SJCRH30 (cell line): Measurements from ENCODE around the gene GLRX3. TPM values are rescaled to one million over a fixed set of nuclear protein-coding genes. Genes with fewer than 3 reads are reported as not detected.

Experiments
- DNase-seq, 2 experiments: peaks; one replicate each; pipeline ENCODE4 v3.0.0-alpha.2; 2015 to 2020
- H3K27ac ChIP-seq: fragments of 250-450 bp; sonication (Bioruptor Pico); 2 replicates; pipeline ENCODE4 v1.5.1; 2020; ENCODE audit warnings: mild to moderate bottlenecking, moderate library complexity
- H3K27me3 ChIP-seq: fragments of 250-450 bp; sonication (Bioruptor Pico); 2 replicates; pipeline ENCODE4 v1.5.1; 2020; ENCODE audit warnings: mild to moderate bottlenecking, moderate library complexity
- H3K36me3 ChIP-seq: fragments of 250-450 bp; sonication (Bioruptor Pico); 2 replicates; pipeline ENCODE4 v1.5.1; 2020; ENCODE audit warnings: mild to moderate bottlenecking, moderate library complexity
- H3K4me1 ChIP-seq: fragments of 250-450 bp; sonication (Bioruptor Pico); 2 replicates; pipeline ENCODE4 v1.5.1; 2020; ENCODE audit warnings: mild to moderate bottlenecking, moderate library complexity
- H3K4me3 ChIP-seq: fragments of 250-450 bp; sonication (Bioruptor Pico); 2 replicates; pipeline ENCODE4 v1.5.1; 2020; ENCODE audit warnings: mild to moderate bottlenecking, moderate library complexity
- H3K9me3 ChIP-seq: fragments of 250-450 bp; sonication (Bioruptor Pico); replicated peaks from 2 replicates; pipeline ENCODE4 v1.5.1; 2020; ENCODE audit warnings: mild to moderate bottlenecking, moderate library complexity
- total RNA-seq: library from RNA; depleted of rRNA; stranded (reverse); fragments of >200 nt; shearing (Covaris generic); gene quantifications from 2 replicates; pipeline ENCODE4 v1.2.3, GENCODE V29; 2014

The GLRX3 gene
- total RNA-seq, 1 experiment from 2014 or later: 128 TPM

DNA sequence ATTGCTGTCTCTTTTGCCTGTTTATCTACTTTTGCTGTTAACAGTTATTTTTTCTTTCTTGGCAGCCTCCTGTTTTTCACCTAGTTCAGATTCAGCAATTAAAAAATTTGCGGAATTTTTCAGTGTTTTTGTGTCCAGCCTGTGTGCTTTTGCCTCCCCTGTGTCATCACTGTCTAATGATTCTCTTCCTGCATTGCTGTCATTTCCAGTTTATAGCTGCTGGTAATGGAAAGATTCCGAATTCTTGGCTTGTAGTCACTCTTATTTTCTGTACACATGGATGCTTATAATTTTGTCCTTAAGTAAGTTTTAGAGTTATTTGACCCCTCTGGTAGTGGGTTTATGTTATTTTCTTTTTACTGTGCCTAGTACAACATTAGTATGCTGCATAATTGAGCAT lies 25.1 kb downstream of the GLRX3 start:
- Histone ChIP-seq H3K36me3 (no peaks in the 10 kb centered on the region), H3K4me1 (no peaks in the 10 kb centered on the region), H3K27ac (no peak overlapping the region), H3K9me3 (no peaks in the 10 kb centered on the region), H3K27me3 (no peaks in the 10 kb centered on the region), H3K4me3 (no peak overlapping the region)
- DNase-seq: no peak

DNA sequence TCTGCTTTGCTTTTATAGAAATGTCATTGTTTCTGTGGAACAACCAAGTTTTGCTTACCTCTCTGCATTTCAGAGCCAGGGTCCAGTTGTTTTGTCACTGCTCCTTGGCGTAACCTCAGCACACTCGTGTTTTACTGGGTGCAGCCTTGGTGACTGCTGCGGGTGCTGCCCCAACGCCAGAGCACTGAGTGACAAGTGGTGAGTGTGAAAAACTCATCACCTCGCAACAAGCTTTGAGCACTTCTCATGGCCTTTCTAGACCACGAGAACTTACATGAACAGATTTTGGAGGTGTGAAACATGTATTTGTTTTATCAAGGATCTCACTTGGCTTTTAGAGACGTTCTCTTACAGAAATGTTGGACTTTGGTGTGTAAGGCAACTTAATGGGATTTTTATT lies 31.0 kb downstream of the GLRX3 start:
- H3K27me3 ChIP-seq: no peaks in the 10 kb centered on the region
- H3K4me3 ChIP-seq: no peak overlapping the region
- DNase-seq: no peak
- no peak overlapping the region for H3K27ac ChIP-seq
- H3K9me3 ChIP-seq: no peaks in the 10 kb centered on the region
- H3K4me1 ChIP-seq: no peaks in the 10 kb centered on the region
- H3K36me3 ChIP-seq: peaks cover 22% of the 10 kb centered on the region

DNA sequence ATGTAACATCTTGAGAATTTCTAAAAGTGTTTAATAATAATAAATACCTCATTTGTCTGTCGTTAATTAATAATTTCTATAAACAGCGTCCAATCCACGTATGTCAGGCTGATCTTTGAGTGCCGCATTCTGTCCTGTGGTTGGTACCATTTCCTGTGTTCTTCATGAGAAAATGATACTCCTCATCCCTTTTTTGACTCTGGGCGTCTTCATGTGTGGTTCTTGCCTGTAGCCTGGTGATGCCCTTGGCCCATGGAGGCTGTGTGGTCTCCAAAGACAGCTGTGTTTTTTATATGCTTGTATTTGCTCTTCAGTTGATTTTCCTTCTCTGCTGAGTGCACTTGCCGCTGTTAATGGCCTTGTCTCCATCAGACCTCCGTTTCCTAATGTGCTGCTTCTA lies 31.5 kb downstream of the GLRX3 start:
- Histone ChIP-seq H3K27me3 (no peaks in the 10 kb centered on the region), H3K9me3 (no peaks in the 10 kb centered on the region), H3K36me3 (peaks cover 22% of the 10 kb centered on the region)

DNA sequence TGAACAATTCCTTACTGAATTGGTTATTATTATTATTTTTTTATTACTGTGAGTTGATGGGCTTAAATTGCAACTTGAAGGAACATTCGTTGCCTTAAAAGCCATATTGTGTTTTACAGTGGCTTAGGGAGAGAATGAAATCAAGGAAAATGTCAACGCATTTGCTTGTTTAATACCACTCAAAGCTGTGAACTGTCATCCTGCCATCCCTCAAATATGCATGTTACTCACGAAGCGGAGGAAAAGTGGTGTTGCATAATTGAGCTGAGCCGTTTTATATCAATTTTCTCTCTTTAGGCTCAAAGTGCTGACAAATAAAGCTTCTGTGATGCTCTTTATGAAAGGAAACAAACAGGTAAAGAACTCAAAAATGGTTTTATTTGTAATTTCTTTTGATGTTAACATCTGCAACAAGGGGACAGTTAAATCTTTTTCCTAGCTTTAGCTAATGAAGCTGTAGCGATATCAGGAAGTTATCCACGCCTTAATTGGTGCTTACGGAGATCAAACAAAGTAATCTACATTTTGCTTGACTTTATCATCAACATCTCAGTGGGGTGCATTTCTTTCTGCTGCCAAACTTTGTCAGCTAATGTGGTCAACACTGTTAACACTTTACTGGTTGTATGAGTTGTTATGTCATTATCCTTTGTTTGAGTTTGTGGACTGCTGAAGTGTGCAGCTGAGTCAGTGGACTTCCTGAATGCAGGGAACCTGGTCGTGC lies 33.1 kb downstream of the GLRX3 start:
- no peak overlapping the region for H3K27ac ChIP-seq

More for the DNA sequence above, 31.5 kb downstream of the GLRX3 start:
- no peaks in the 10 kb centered on the region for H3K4me1 ChIP-seq
- no peak for DNase-seq
- H3K27ac ChIP-seq: no peak overlapping the region
- no peak overlapping the region for H3K4me3 ChIP-seq

DNA sequence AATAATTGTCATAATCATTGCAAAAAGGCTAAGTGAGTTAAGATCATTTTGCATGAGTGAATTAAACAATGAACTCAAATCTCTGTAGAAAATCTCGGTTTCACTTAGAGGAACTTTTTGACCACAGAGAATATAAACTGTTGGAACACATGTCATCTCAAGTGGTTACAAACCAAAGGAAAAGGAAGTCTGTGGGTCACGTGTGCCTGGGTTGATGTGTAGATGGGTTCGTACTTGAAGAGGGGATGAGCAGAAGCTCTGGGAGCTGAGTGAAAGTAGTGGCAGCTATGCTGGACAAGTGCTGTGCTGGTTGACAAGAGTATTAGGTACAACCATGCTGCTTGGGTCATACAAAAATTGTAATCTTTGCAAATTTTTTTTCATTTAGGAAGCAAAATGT lies 35.0 kb downstream of the GLRX3 start:
- no peaks in the 10 kb centered on the region for H3K4me1 ChIP-seq
- no peak overlapping the region for H3K4me3 ChIP-seq
- H3K27me3 ChIP-seq: no peaks in the 10 kb centered on the region
- peaks cover 26% of the 10 kb centered on the region for H3K36me3 ChIP-seq
- DNase-seq: no peak
- no peaks in the 10 kb centered on the region for H3K9me3 ChIP-seq
- H3K27ac ChIP-seq: no peak overlapping the region

More for the DNA sequence above, 33.1 kb downstream of the GLRX3 start:
- DNase-seq: no peak
- no peaks in the 10 kb centered on the region for H3K4me1 ChIP-seq
- H3K36me3 ChIP-seq: peaks cover 22% of the 10 kb centered on the region
- no peaks in the 10 kb centered on the region for H3K27me3 ChIP-seq
- no peaks in the 10 kb centered on the region for H3K9me3 ChIP-seq
- H3K4me3 ChIP-seq: no peak overlapping the region

DNA sequence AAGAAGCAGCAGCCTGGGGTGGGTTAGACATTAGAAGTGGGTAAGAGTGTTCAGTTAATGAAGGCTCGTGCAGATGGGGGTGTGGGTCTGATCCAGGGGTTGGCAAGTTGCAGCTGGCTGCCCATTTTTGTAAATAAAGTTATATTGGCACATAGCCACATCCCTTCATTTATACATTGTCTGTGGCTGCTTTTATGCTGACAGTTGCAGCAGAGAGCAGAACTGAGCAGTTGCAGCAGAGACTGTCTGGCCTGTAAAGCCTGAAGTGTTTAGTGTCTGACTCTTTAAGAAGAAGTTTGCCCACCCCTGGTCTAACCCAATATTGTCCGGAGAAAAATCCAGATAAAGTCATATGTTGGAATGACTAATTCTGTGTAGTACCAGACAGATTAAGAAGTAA lies 38.1 kb downstream of the GLRX3 start:
- no peak for DNase-seq
- Histone ChIP-seq H3K27me3 (no peaks in the 10 kb centered on the region), H3K9me3 (no peaks in the 10 kb centered on the region), H3K36me3 (peaks cover 15% of the 10 kb centered on the region), H3K4me3 (no peak overlapping the region), H3K4me1 (no peaks in the 10 kb centered on the region), H3K27ac (no peak overlapping the region)

DNA sequence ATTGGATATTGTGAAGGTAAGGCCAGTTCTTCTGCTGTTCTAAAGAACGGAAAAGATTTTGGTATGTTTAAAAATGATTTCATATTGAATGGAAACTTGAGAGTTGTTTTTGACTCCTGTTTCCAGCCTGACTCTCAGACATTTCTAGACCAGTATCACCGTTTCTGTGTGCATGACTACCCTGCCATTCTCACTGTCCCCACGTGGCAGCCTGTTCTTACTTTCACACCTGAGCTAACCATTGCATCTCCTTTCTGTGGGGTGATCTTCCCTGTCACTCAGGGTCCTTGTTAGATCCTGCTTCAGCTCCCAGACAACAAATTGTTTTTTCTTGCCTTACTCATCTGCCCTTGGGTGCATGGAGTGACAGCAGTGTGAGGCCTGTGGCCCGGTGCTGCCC lies 38.9 kb downstream of the GLRX3 start:
- no peak for DNase-seq
- no peak overlapping the region for H3K4me3 ChIP-seq
- no peaks in the 10 kb centered on the region for H3K27me3 ChIP-seq
- H3K27ac ChIP-seq: no peak overlapping the region
- H3K4me1 ChIP-seq: no peaks in the 10 kb centered on the region
- peaks cover 11% of the 10 kb centered on the region for H3K36me3 ChIP-seq
- H3K9me3 ChIP-seq: no peaks in the 10 kb centered on the region

DNA sequence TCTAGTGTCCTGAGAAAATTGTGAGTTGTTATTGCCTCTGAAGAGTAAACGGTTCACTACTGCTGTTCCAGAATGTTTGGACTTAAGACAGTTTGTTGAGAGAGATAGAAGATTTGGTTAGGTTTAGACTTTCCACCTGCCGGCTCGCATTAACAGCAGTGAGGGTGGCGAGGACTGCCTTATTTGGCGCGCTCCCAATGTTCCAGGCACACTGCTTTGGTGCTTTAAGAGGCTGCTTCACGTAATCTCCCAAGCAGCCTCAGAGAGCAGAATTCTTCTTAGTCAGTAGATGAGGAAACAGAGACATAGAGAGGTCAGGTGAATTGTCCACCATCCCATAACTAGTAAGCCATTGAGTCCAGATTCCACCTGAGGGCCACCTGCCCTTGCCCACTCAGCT lies 41.1 kb downstream of the GLRX3 start:
- H3K4me1 ChIP-seq: no peaks in the 10 kb centered on the region

DNA sequence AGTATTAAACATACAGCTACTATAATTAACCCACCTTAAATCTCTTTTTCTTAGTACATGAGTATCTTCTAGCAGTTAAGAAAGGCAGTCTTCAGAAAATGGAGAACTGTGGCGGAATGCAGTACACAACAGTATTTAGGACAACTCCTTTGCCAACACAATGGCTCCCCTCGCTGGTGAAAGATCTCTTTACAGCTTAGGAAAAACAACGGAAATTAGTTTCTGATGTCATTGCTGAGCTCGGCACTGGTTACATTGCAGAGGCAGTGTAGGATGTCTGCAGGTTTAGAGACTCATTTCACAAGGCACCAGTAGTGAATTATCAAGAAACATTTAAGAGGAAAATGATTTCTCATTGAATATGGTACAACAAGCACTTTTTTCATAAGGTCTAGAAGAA lies 43.4 kb downstream of the GLRX3 start:
- Histone ChIP-seq H3K4me1 (no peaks in the 10 kb centered on the region), H3K27ac (no peak overlapping the region), H3K36me3 (peaks cover 12% of the 10 kb centered on the region), H3K4me3 (no peak overlapping the region), H3K27me3 (no peaks in the 10 kb centered on the region), H3K9me3 (no peaks in the 10 kb centered on the region)
- DNase-seq: peak in 1 of 2 experiments; percentile 51

More for the DNA sequence above, 41.1 kb downstream of the GLRX3 start:
- H3K9me3 ChIP-seq: no peaks in the 10 kb centered on the region
- DNase-seq: no peak
- no peak overlapping the region for H3K27ac ChIP-seq
- H3K4me3 ChIP-seq: no peak overlapping the region
- H3K36me3 ChIP-seq: peaks cover 12% of the 10 kb centered on the region
- H3K27me3 ChIP-seq: no peaks in the 10 kb centered on the region

DNA sequence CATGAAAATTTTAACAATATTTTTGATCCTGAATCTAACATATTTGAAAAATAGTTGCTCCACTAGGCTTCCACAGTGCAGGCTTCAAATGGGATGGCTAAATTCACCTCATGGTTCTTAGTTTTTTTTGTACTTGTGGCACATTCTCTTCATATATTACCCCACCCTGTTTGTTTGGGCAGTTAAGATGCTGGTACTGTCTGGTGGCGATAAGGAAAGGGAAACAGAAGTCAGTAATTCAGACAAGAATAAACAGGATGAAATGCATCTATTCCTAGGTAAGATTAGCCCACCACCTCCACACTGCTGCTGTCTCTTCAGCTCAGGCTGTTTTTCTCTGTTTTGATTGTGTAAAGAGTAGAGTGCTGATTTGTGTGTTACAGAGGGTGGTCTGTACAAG lies 44.2 kb downstream of the GLRX3 start:
- H3K36me3 ChIP-seq: peaks cover 9% of the 10 kb centered on the region

DNA sequence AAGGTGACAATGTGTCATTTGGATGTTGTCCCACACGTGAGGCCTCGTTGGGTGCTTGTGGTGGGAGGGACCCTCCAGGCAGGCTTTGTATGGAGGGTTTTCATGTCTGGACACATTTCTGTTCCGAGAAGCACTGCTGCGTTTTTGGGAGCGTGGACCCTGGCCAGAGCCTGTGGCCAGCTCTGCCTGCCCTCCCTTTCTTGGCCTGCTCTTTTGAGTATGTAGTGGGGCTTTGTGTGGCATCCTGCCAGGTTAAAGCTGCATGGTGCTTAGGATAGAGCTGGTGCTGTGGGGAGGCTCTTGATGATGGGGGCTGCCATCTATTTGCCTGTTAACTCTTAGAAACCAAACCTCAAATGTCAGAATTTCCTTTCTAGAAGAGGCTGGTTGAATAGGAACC lies 45.7 kb downstream of the GLRX3 start:
- Histone ChIP-seq H3K27me3 (no peaks in the 10 kb centered on the region), H3K36me3 (peaks cover 8% of the 10 kb centered on the region; the same call in 1 of the 2 replicates), H3K9me3 (no peaks in the 10 kb centered on the region), H3K4me3 (no peak overlapping the region), H3K27ac (no peak overlapping the region), H3K4me1 (no peaks in the 10 kb centered on the region)
- no peak for DNase-seq

More for the DNA sequence above, 44.2 kb downstream of the GLRX3 start:
- H3K27me3 ChIP-seq: no peaks in the 10 kb centered on the region
- H3K4me1 ChIP-seq: no peaks in the 10 kb centered on the region
- H3K27ac ChIP-seq: no peak overlapping the region
- DNase-seq: no peak
- H3K4me3 ChIP-seq: no peak overlapping the region
- no peaks in the 10 kb centered on the region for H3K9me3 ChIP-seq

DNA sequence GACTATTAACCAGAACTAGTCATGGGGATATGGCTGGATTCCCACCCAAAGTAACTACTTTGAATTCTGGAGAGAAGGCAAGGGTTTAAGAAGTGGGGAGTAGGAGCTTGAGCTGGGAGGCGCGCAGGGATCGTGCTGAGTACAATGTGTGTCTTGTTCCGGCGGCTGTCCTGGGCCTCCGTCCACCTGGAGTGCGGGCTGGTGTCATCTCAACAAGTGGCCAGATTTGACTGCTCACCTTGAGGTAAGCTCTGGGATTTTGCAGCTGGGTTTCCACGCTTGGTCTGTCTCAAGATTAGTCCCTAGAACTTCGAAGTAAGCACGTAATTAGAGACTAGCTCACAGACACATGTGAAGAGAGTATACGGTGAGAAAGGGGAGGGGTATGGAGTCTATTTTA lies 49.4 kb downstream of the GLRX3 start:
- Histone ChIP-seq H3K9me3 (no peaks in the 10 kb centered on the region), H3K4me1 (no peaks in the 10 kb centered on the region), H3K36me3 (peaks cover 3% of the 10 kb centered on the region; the same call in 1 of the 2 replicates), H3K27me3 (no peaks in the 10 kb centered on the region), H3K27ac (no peak overlapping the region), H3K4me3 (no peak overlapping the region)
- no peak for DNase-seq

DNA sequence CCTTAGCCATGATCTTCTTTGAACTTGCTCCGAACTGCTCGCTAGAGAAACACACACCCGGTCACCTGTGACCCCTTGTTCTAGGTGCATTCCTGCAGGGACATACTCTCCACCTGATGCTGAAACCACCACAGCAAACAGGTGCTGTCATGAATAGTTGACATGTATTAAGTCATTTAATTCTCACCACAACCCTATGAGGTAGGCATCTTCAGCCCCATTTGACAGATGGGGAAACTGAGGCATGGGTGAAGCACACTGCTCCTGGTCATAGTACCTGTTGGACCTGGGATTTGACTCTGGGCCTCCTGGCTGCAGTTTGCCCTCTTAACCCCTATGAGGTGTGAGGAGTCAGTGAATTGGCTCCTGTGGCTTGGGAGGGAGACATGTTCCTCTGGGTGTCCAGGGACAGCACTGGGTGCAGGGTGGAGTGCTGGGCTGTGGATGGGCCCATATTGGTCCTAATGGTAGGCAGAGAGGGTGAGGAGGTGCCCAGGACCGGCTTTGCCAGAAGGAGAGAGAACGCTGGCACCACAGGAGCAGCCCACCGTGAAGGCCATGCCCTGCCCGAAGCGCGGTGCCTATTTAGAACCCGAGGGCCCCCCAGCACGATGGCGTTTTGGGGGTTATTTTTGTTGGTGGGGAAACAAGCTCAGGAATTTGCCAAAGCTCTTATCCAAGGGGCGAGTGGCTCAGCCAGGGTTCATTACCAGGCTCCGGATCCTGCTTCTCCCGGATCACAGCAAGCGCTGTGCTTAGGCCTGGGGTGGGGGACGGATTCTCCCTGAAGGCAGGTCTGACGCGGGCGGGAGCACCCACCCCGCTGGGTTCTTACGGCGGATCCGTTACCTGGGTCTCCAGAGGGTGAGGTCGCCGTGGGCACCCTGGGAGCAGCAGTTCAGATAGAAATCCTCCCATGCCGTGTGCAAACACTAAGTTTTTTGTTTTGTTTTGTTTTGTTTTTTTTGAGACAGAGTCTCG lies 52.3 kb downstream of the GLRX3 start:
- no peaks in the 10 kb centered on the region for H3K4me1 ChIP-seq
- no peak for DNase-seq
- H3K27ac ChIP-seq: no peak overlapping the region

DNA sequence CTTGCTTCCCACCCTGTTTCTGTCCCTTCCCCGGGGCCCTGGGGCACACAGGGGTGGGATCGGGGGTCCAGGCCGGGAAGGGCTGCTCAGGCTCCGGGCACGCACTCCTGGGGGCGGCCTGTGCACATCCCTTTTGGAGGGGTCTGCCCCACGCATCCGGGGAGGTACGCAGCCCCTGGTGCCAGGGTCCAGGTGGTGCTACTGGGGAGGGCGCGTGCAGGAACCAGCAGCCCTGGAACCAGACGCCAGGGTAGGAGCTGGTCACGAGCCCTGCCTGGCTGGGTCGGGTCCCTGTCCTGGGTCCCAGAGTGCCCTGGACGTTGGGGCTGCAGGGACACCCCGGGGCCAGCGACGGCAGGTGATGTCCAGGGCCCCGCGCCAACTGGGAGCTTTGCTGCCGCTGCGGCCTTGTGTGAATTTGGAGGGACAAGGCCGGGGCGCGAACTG lies 53.4 kb downstream of the GLRX3 start:
- H3K4me3 ChIP-seq: no peak overlapping the region
- no peaks in the 10 kb centered on the region for H3K4me1 ChIP-seq
- no peak for DNase-seq
- H3K9me3 ChIP-seq: no peaks in the 10 kb centered on the region
- no peak overlapping the region for H3K27ac ChIP-seq
- H3K27me3 ChIP-seq: no peaks in the 10 kb centered on the region
- no peaks in the 10 kb centered on the region for H3K36me3 ChIP-seq

More for the DNA sequence above, 52.3 kb downstream of the GLRX3 start:
- no peaks in the 10 kb centered on the region for H3K36me3 ChIP-seq
- H3K9me3 ChIP-seq: no peaks in the 10 kb centered on the region
- no peaks in the 10 kb centered on the region for H3K27me3 ChIP-seq
- no peak overlapping the region for H3K4me3 ChIP-seq

DNA sequence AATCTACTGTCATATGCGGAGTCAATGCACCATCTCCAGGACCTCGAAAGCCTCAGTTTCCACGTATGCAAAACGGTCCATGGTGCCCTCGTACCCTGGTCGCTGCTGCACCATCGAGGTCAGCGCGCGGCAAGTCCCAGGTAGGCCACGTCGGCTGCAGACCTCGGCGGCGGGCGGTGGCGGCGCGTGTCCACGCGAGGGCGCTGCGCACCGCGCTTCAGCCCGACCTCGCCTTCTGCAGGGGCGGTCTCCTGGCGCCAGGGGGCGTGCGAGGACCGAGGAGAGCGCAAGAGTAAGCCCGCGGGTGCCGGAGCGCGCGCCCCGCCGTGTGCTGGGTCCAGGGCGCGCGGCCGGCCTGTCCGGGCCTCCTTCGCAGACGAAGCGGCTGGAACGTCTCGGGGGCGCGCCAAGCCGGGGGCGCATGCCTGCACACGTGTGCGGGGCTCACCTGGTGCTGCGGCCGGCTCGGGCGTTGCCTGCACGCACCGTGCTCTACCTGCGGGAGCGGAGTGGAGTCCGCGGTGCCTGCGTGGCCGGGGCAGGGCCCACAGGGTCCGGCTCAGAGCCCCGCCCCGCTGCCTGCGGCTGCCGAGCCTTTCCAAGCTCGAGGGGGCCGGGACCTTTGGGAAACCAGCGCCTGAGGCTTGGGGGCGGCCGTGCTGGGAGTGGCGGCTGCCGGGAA lies 54.0 kb downstream of the GLRX3 start:
- H3K27ac ChIP-seq: no peak overlapping the region
- H3K27me3 ChIP-seq: no peaks in the 10 kb centered on the region
- H3K4me1 ChIP-seq: no peaks in the 10 kb centered on the region
- peak overlapping the region; percentile 55 for H3K4me3 ChIP-seq
- no peaks in the 10 kb centered on the region for H3K9me3 ChIP-seq
- DNase-seq: peak; percentile 44 to 52
- no peaks in the 10 kb centered on the region for H3K36me3 ChIP-seq
